IMR-90 (cell line): Measurements from ENCODE around the gene RFX2. TPM values are rescaled to one million over a fixed set of nuclear protein-coding genes. Genes with fewer than 3 reads are reported as not detected.

Experiments used
- ATAC-seq: fragments of 200-7000 bp; cut with Tn5 transposase; 2 replicates; pipeline ENCODE4 v1.9.1; 2020; ENCODE audit warnings: low read depth, mild to moderate bottlenecking, moderate library complexity
- BruUV-seq: library from RNA; stranded (reverse); fragments of 400-500 nt; replicated peaks from 2 replicates; lab custom pipeline; 2021; lab: Mats Ljungman, UMichigan
- CTCF ChIA-PET: fragments of 300-600 bp; formaldehyde crosslinking; extraction: SDS; loops from one replicate; lab custom pipeline; 2021; ENCODE audit warnings: antibody characterized with exemption; lab: Yijun Ruan, JAX
- POLR2A ChIA-PET: fragments of 300-600 bp; sonication (Branson Sonifier 250); formaldehyde crosslinking; loops from one replicate; lab custom pipeline; 2022; ENCODE audit warnings: antibody characterized with exemption; ENCODE audit not compliant: unreplicated experiment; lab: Charles Lee
- DNase-seq: peaks from one replicate; pipeline ENCODE4 v3.0.0; 2013
- H2AFZ ChIP-seq: replicated peaks from 2 replicates; pipeline ENCODE3; 2013; ENCODE audit warnings: low read length, mild to moderate bottlenecking; ENCODE audit not compliant: poor library complexity
- H2AK5ac ChIP-seq: 2 replicates; pipeline ENCODE4 v1.6.1; 2013; ENCODE audit warnings: low read depth, low read length, inconsistent platforms
- H2AK9ac ChIP-seq: replicated peaks from 2 replicates; pipeline ENCODE3; 2013; ENCODE audit warnings: mild to moderate bottlenecking, low read depth, low read length, moderate library complexity; ENCODE audit not compliant: poor library complexity
- H2BK120ac ChIP-seq: 2 replicates; pipeline ENCODE4 v1.6.1; 2013; ENCODE audit warnings: low read depth, low read length, inconsistent platforms
- H2BK15ac ChIP-seq: 3 replicates; pipeline ENCODE4 v1.6.1; 2013; ENCODE audit warnings: low read depth, low read length, inconsistent platforms
- H2BK20ac ChIP-seq: 2 replicates; pipeline ENCODE4 v1.6.1; 2013; ENCODE audit warnings: low read depth, mild to moderate bottlenecking, inconsistent platforms, low read length, moderate library complexity
- H2BK5ac ChIP-seq: 2 replicates; pipeline ENCODE4 v1.6.1; 2013; ENCODE audit warnings: mild to moderate bottlenecking, low read depth, low read length, inconsistent platforms; ENCODE audit not compliant: poor library complexity, severe bottlenecking
- H3K14ac ChIP-seq: replicated peaks from 2 replicates; pipeline ENCODE4 v1.6.1; 2013; ENCODE audit warnings: low read depth, low read length, inconsistent platforms
- H3K18ac ChIP-seq: 2 replicates; pipeline ENCODE4 v1.6.1; 2013; ENCODE audit warnings: low read depth, low read length, control low read depth
- H3K23ac ChIP-seq: 2 replicates; pipeline ENCODE4 v1.6.1; 2013; ENCODE audit warnings: low read depth, low read length, inconsistent platforms
- H3K27ac ChIP-seq: 2 replicates; pipeline ENCODE4 v1.5.1; 2013; ENCODE audit warnings: mild to moderate bottlenecking, control low read depth, low read length; ENCODE audit not compliant: insufficient read depth
- H3K27me3 ChIP-seq: 2 replicates; pipeline ENCODE4 v1.6.1; 2013; ENCODE audit warnings: low read length; ENCODE audit not compliant: control insufficient read depth, insufficient read depth
- H3K36me3 ChIP-seq: 2 replicates; pipeline ENCODE4 v1.6.1; 2013; ENCODE audit warnings: low read length, mixed read lengths; ENCODE audit not compliant: control insufficient read depth, insufficient read depth
- H3K4ac ChIP-seq: 2 replicates; pipeline ENCODE4 v1.6.1; 2013; ENCODE audit warnings: low read depth, low read length, inconsistent platforms
- H3K4me1 ChIP-seq: 2 replicates; pipeline ENCODE4 v1.6.1; 2013; ENCODE audit warnings: low read length, mixed read lengths; ENCODE audit not compliant: control insufficient read depth, insufficient read depth
- H3K4me2 ChIP-seq: 2 replicates; pipeline ENCODE4 v1.6.1; 2013; ENCODE audit warnings: low read depth, mild to moderate bottlenecking, control low read depth, low read length, moderate library complexity
- H3K4me3 ChIP-seq: 2 replicates; pipeline ENCODE4 v1.5.1; 2013; ENCODE audit warnings: low read depth, mild to moderate bottlenecking, control low read depth, low read length, moderate library complexity; ENCODE audit not compliant: insufficient read depth
- H3K56ac ChIP-seq: 2 replicates; pipeline ENCODE4 v1.6.1; 2013; ENCODE audit warnings: low read length, inconsistent platforms; ENCODE audit not compliant: insufficient read depth; ENCODE audit errors: extremely low read depth
- H3K79me1 ChIP-seq, 2 experiments: 2 replicates each; pipeline ENCODE4 v1.6.1; 2013; ENCODE audit warnings: low read length in 2 of 2, inconsistent platforms in 1 of 2, low read depth in 1 of 2
- H3K9ac ChIP-seq: 2 replicates; pipeline ENCODE4 v1.6.1; 2013; ENCODE audit warnings: low read depth, low read length, control low read depth
- H3K9me1 ChIP-seq: 2 replicates; pipeline ENCODE4 v1.6.1; 2013; ENCODE audit warnings: low read length, inconsistent platforms; ENCODE audit not compliant: insufficient read depth
- H3K9me3 ChIP-seq: 2 replicates; pipeline ENCODE4 v1.6.1; 2013; ENCODE audit warnings: low read length; ENCODE audit not compliant: control insufficient read depth, insufficient read depth
- H4K20me1 ChIP-seq: 2 replicates; pipeline ENCODE4 v1.6.1; 2013; ENCODE audit warnings: low read length, inconsistent platforms; ENCODE audit not compliant: insufficient read depth
- H4K5ac ChIP-seq: 2 replicates; pipeline ENCODE4 v1.6.1; 2013; ENCODE audit warnings: mild to moderate bottlenecking, low read depth, low read length, control low read depth
- H4K8ac ChIP-seq, 2 experiments: 2 replicates each; pipeline ENCODE4 v1.6.1; 2013; ENCODE audit warnings: low read depth in 2 of 2, low read length in 2 of 2, control low read depth in 1 of 2, inconsistent platforms in 1 of 2
- H4K91ac ChIP-seq: 2 replicates; pipeline ENCODE4 v1.6.1; 2013; ENCODE audit warnings: low read depth, low read length, inconsistent platforms; ENCODE audit not compliant: insufficient read depth
- CEBPB ChIP-seq: IDR thresholded peaks from 2 replicates; pipeline ENCODE4 v1.6.1; 2012; ENCODE audit warnings: low read depth, low read length, improper control_type of control experiment
- ELK1 ChIP-seq: fragments of 150-350 bp; IDR thresholded peaks from 2 replicates; pipeline ENCODE4 v1.6.1; 2016; ENCODE audit warnings: low read depth, mild to moderate bottlenecking, low read length, moderate library complexity, borderline replicate concordance
- FOS ChIP-seq: fragments of 150-350 bp; IDR thresholded peaks from 2 replicates; pipeline ENCODE4 v1.6.1; 2016; ENCODE audit warnings: low read depth, low read length
- RAD21 ChIP-seq: IDR thresholded peaks from 2 replicates; pipeline ENCODE4 v1.6.1; 2012; ENCODE audit warnings: low read length, improper control_type of control experiment
- USF2 ChIP-seq: fragments of 150-350 bp; IDR thresholded peaks from 2 replicates; pipeline ENCODE4 v1.6.1; 2017; ENCODE audit warnings: mild to moderate bottlenecking, antibody characterized with exemption, low read length, low read depth
- WGBS, 2 experiments: methylation state at CpG; one replicate each; pipeline versions ENCODE4 v1.1.5 to v1.1.7; 2013; ENCODE audit warnings: missing lambda C conversion rate in 2 of 2; ENCODE audit not compliant: insufficient read length in 1 of 2; ENCODE audit errors: extremely low coverage in 2 of 2; 5-methylcytosine and 5-hydroxymethylcytosine counted together
- dilution Hi-C: fragments of 300-500 bp; cut with HindIII; formaldehyde crosslinking; loops from one replicate; pipeline ENCODE4 v1.14.3; 2018; ENCODE audit warnings: low sequenced_read_pairs; ENCODE audit not compliant: unreplicated experiment
- in situ Hi-C: fragments of 300-500 bp; cut with MboI; formaldehyde crosslinking; loops from 3 replicates; pipeline ENCODE4 v1.14.3; 2019; ENCODE audit warnings: low sequenced_read_pairs, inconsistent platforms, mixed read lengths
- intact Hi-C: fragments of 100-400 bp; cut with micrococcal nuclease; formaldehyde crosslinking; loops from 2 replicates; pipeline ENCODE4 v1.10.0; 2022
- polyA plus RNA-seq, 3 experiments: library from polyadenylated mRNA; depleted of rRNA; stranded (reverse); fragments of >200 nt; gene quantifications; 2 replicates each; pipeline ENCODE4 v1.2.3, GENCODE V29; 2012; ENCODE audit warnings: low replicate concordance in 1 of 3
- total RNA-seq: library from RNA; depleted of rRNA; stranded (reverse); fragments of >200 nt; gene quantifications from 2 replicates; pipeline ENCODE4 v1.2.3, GENCODE V29; 2012

Gene RFX2
- total and polyA plus RNA-seq, 2 of the 4 experiments (the other 2 are of a cell fraction), result 2.2 to 4.9 TPM

GRCh38 chr19:6103217-6103644 is 7.1 kb downstream of the RFX2 start:
- Histone ChIP-seq H3K9me1 (peaks cover 13% of the 10 kb centered on the region), H3K79me1 (peaks cover 28 to 33% of the 10 kb centered on the region in 2 experiments), H4K91ac (no peak overlapping the region), H3K36me3 (no peaks in the 10 kb centered on the region), H3K56ac (no peak overlapping the region), H2AFZ (peak overlapping the region; percentile 0), H4K5ac (no peak overlapping the region), H2BK5ac (peak overlapping the region; percentile 76), H3K27ac (peak overlapping the region; percentile 2; the same call in 1 of the 2 replicates), H3K9ac (no peak overlapping the region), H3K9me3 (no peaks in the 10 kb centered on the region), H3K23ac (no peak overlapping the region), H3K27me3 (no peaks in the 10 kb centered on the region), H3K18ac (no peak overlapping the region; the same call in 1 of the 2 replicates), H3K14ac (no peak overlapping the region; the same call in 1 of the 2 replicates), H3K4ac (peak overlapping the region; percentile 5; the same call in 1 of the 2 replicates), H4K20me1 (no peaks in the 10 kb centered on the region), H3K4me2 (peak overlapping the region; percentile 29; the same call in 1 of the 2 replicates), H3K4me3 (no peak overlapping the region), H2BK120ac (no peak overlapping the region), H2BK15ac (0 out of 3 replicates have a peak overlapping the region, but pooled peaks have one; percentile 10), H2BK20ac (peak overlapping the region; percentile 30; the same call in 1 of the 2 replicates), H4K8ac (0 out of 4 replicates have a peak overlapping the region, but pooled peaks of 1 of the 2 experiments have one; percentile 2), H2AK5ac (no peak overlapping the region), H2AK9ac (no peak overlapping the region), H3K4me1 (peaks cover 17% of the 10 kb centered on the region)
- no TSS peak for BruUV-seq
- intact Hi-C loops (no loop called here), dilution Hi-C loops (no loop called here), in situ Hi-C loops (no loop called here)
- POLR2A ChIA-PET, result no interaction called here
- no CpG with 5 or more reads among the region's 3 CpGs for WGBS, 2 experiments
- DNase-seq (peak; percentile 87), ATAC-seq (peak; percentile 81)
- CTCF ChIA-PET, result no interaction called here
- TF ChIP-seq USF2, result no peak
- no peak for TF ChIP-seq ELK1
- TF ChIP-seq CEBPB, result peak; percentile 30; the same call in 1 of the 2 replicates
- TF ChIP-seq FOS, result 0 out of 2 replicates have a peak, but pooled peaks have one; percentile 35
- TF ChIP-seq RAD21, result peak; percentile 13; the same call in 1 of the 2 replicates
